Measurements from ENCODE around the gene TBPL2.
"Not testable (repeated sequence)": the region's sequence is repeated elsewhere in the genome, so short reads cannot be mapped to it uniquely, and the experiment has no call there.

TBPL2 gene

GRCh38 chr14:55383056-55383466 lies 57.4 kb downstream of the TBPL2 start:
- H3K9me3 ChIP-seq (ENCODE audit: control insufficient read depth, insufficient read depth, low read depth, low read length); H3K9ac ChIP-seq (ENCODE audit: low read length); H3K27ac ChIP-seq (ENCODE audit: low read depth, low read length); H3K27me3 ChIP-seq (ENCODE audit: control insufficient read depth, insufficient read depth, low read length); H3K4me3 ChIP-seq (ENCODE audit: low read depth, low read length); H3K4me1 ChIP-seq (ENCODE audit: control insufficient read depth, insufficient read depth, low read length): not testable (repeated sequence)
- peaks cover 41% of the 10 kb centered on the region for H3K36me3 ChIP-seq (ENCODE audit: control insufficient read depth, insufficient read depth, low read length)

- peaks cover 41% of the 10 kb centered on the region for H3K36me3 ChIP-seq (ENCODE audit: control insufficient read depth, insufficient read depth, low read length)
These were observed 57.9 kb downstream of the TBPL2 start for GRCh38 chr14:55382483-55382882.

GRCh38 chr14:55381561-55381960 lies 58.9 kb downstream of the TBPL2 start:
- Histone ChIP-seq H3K4me1 (ENCODE audit: control insufficient read depth, insufficient read depth, low read length) (no peaks in the 10 kb centered on the region), H3K9ac (ENCODE audit: low read length) (no peak overlapping the region), H3K36me3 (ENCODE audit: control insufficient read depth, insufficient read depth, low read length) (peaks cover 42% of the 10 kb centered on the region), H3K27me3 (ENCODE audit: control insufficient read depth, insufficient read depth, low read length) (no peaks in the 10 kb centered on the region), H3K4me3 (ENCODE audit: low read depth, low read length) (no peak overlapping the region), H3K27ac (ENCODE audit: low read depth, low read length) (no peak overlapping the region), H3K9me3 (ENCODE audit: control insufficient read depth, insufficient read depth, low read depth, low read length) (no peaks in the 10 kb centered on the region)

More at GRCh38 chr14:55382483-55382882, 57.9 kb downstream of the TBPL2 start:
- Histone ChIP-seq H3K27me3 (ENCODE audit: control insufficient read depth, insufficient read depth, low read length) (no peaks in the 10 kb centered on the region), H3K4me3 (ENCODE audit: low read depth, low read length) (no peak overlapping the region), H3K27ac (ENCODE audit: low read depth, low read length) (no peak overlapping the region), H3K9ac (ENCODE audit: low read length) (no peak overlapping the region), H3K4me1 (ENCODE audit: control insufficient read depth, insufficient read depth, low read length) (no peaks in the 10 kb centered on the region), H3K9me3 (ENCODE audit: control insufficient read depth, insufficient read depth, low read depth, low read length) (no peaks in the 10 kb centered on the region)

GRCh38 chr14:55381040-55381439 lies 59.4 kb downstream of the TBPL2 start:
- Histone ChIP-seq H3K36me3 (ENCODE audit: control insufficient read depth, insufficient read depth, low read length) (peaks cover 44% of the 10 kb centered on the region), H3K4me3 (ENCODE audit: low read depth, low read length) (no peak overlapping the region)

GRCh38 chr14:55377236-55377635 lies 63.2 kb downstream of the TBPL2 start:
- no peaks in the 10 kb centered on the region for H3K4me1 ChIP-seq (ENCODE audit: control insufficient read depth, insufficient read depth, low read length)
- H3K9ac ChIP-seq (ENCODE audit: low read length) = no peak overlapping the region
- H3K4me3 ChIP-seq (ENCODE audit: low read depth, low read length) = no peak overlapping the region
- H3K27me3 ChIP-seq (ENCODE audit: control insufficient read depth, insufficient read depth, low read length) = no peaks in the 10 kb centered on the region
- no peaks in the 10 kb centered on the region for H3K9me3 ChIP-seq (ENCODE audit: control insufficient read depth, insufficient read depth, low read depth, low read length)
- H3K27ac ChIP-seq (ENCODE audit: low read depth, low read length) = no peak overlapping the region
- H3K36me3 ChIP-seq (ENCODE audit: control insufficient read depth, insufficient read depth, low read length) = peaks cover 46% of the 10 kb centered on the region

More at GRCh38 chr14:55381040-55381439, 59.4 kb downstream of the TBPL2 start:
- no peaks in the 10 kb centered on the region for H3K4me1 ChIP-seq (ENCODE audit: control insufficient read depth, insufficient read depth, low read length)
- no peak overlapping the region for H3K27ac ChIP-seq (ENCODE audit: low read depth, low read length)
- H3K9ac ChIP-seq (ENCODE audit: low read length) = no peak overlapping the region
- H3K27me3 ChIP-seq (ENCODE audit: control insufficient read depth, insufficient read depth, low read length) = no peaks in the 10 kb centered on the region
- no peaks in the 10 kb centered on the region for H3K9me3 ChIP-seq (ENCODE audit: control insufficient read depth, insufficient read depth, low read depth, low read length)

GRCh38 chr14:55374771-55375170 lies 65.6 kb downstream of the TBPL2 start:
- Histone ChIP-seq H3K4me3 (ENCODE audit: low read depth, low read length) (no peak overlapping the region), H3K9me3 (ENCODE audit: control insufficient read depth, insufficient read depth, low read depth, low read length) (no peaks in the 10 kb centered on the region), H3K4me1 (ENCODE audit: control insufficient read depth, insufficient read depth, low read length) (no peaks in the 10 kb centered on the region), H3K27me3 (ENCODE audit: control insufficient read depth, insufficient read depth, low read length) (no peaks in the 10 kb centered on the region), H3K27ac (ENCODE audit: low read depth, low read length) (no peak overlapping the region), H3K9ac (ENCODE audit: low read length) (no peak overlapping the region), H3K36me3 (ENCODE audit: control insufficient read depth, insufficient read depth, low read length) (peaks cover 28% of the 10 kb centered on the region)

- Histone ChIP-seq H3K4me1 (ENCODE audit: control insufficient read depth, insufficient read depth, low read length) (no peaks in the 10 kb centered on the region), H3K27ac (ENCODE audit: low read depth, low read length) (no peak overlapping the region), H3K36me3 (ENCODE audit: control insufficient read depth, insufficient read depth, low read length) (peaks cover 34% of the 10 kb centered on the region), H3K9me3 (ENCODE audit: control insufficient read depth, insufficient read depth, low read depth, low read length) (no peaks in the 10 kb centered on the region), H3K27me3 (ENCODE audit: control insufficient read depth, insufficient read depth, low read length) (no peaks in the 10 kb centered on the region), H3K9ac (ENCODE audit: low read length) (no peak overlapping the region), H3K4me3 (ENCODE audit: low read depth, low read length) (no peak overlapping the region)
These were observed 66.4 kb downstream of the TBPL2 start for GRCh38 chr14:55373784-55374705.

GRCh38 chr14:55372825-55373224 lies 67.6 kb downstream of the TBPL2 start:
- H3K36me3 ChIP-seq (ENCODE audit: control insufficient read depth, insufficient read depth, low read length) = peaks cover 38% of the 10 kb centered on the region
- no peak overlapping the region for H3K27ac ChIP-seq (ENCODE audit: low read depth, low read length)
- no peaks in the 10 kb centered on the region for H3K27me3 ChIP-seq (ENCODE audit: control insufficient read depth, insufficient read depth, low read length)
- no peaks in the 10 kb centered on the region for H3K4me1 ChIP-seq (ENCODE audit: control insufficient read depth, insufficient read depth, low read length)
- no peaks in the 10 kb centered on the region for H3K9me3 ChIP-seq (ENCODE audit: control insufficient read depth, insufficient read depth, low read depth, low read length)
- H3K4me3 ChIP-seq (ENCODE audit: low read depth, low read length) = no peak overlapping the region
- no peak overlapping the region for H3K9ac ChIP-seq (ENCODE audit: low read length)

GRCh38 chr14:55372423-55372822 lies 68.0 kb downstream of the TBPL2 start:
- H3K9me3 ChIP-seq (ENCODE audit: control insufficient read depth, insufficient read depth, low read depth, low read length) = no peaks in the 10 kb centered on the region
- no peaks in the 10 kb centered on the region for H3K4me1 ChIP-seq (ENCODE audit: control insufficient read depth, insufficient read depth, low read length)
- no peaks in the 10 kb centered on the region for H3K27me3 ChIP-seq (ENCODE audit: control insufficient read depth, insufficient read depth, low read length)
- H3K36me3 ChIP-seq (ENCODE audit: control insufficient read depth, insufficient read depth, low read length) = peaks cover 38% of the 10 kb centered on the region
- no peak overlapping the region for H3K9ac ChIP-seq (ENCODE audit: low read length)
- no peak overlapping the region for H3K27ac ChIP-seq (ENCODE audit: low read depth, low read length)
- H3K4me3 ChIP-seq (ENCODE audit: low read depth, low read length) = no peak overlapping the region

- Histone ChIP-seq H3K9me3 (ENCODE audit: control insufficient read depth, insufficient read depth, low read depth, low read length) (no peaks in the 10 kb centered on the region), H3K4me1 (ENCODE audit: control insufficient read depth, insufficient read depth, low read length) (no peaks in the 10 kb centered on the region), H3K9ac (ENCODE audit: low read length) (no peak overlapping the region), H3K36me3 (ENCODE audit: control insufficient read depth, insufficient read depth, low read length) (peaks cover 31% of the 10 kb centered on the region), H3K4me3 (ENCODE audit: low read depth, low read length) (no peak overlapping the region), H3K27ac (ENCODE audit: low read depth, low read length) (no peak overlapping the region), H3K27me3 (ENCODE audit: control insufficient read depth, insufficient read depth, low read length) (no peaks in the 10 kb centered on the region)
These were observed 69.4 kb downstream of the TBPL2 start for GRCh38 chr14:55370883-55371455.

GRCh38 chr14:55366271-55366670 lies 74.1 kb downstream of the TBPL2 start:
- H3K27me3 ChIP-seq (ENCODE audit: control insufficient read depth, insufficient read depth, low read length) = no peaks in the 10 kb centered on the region
- no peaks in the 10 kb centered on the region for H3K9me3 ChIP-seq (ENCODE audit: control insufficient read depth, insufficient read depth, low read depth, low read length)
- no peak overlapping the region for H3K4me3 ChIP-seq (ENCODE audit: low read depth, low read length)
- no peak overlapping the region for H3K9ac ChIP-seq (ENCODE audit: low read length)
- no peaks in the 10 kb centered on the region for H3K4me1 ChIP-seq (ENCODE audit: control insufficient read depth, insufficient read depth, low read length)
- H3K36me3 ChIP-seq (ENCODE audit: control insufficient read depth, insufficient read depth, low read length) = peaks cover 20% of the 10 kb centered on the region
- no peak overlapping the region for H3K27ac ChIP-seq (ENCODE audit: low read depth, low read length)
